Hepatocyte (in vitro differentiated cells): ENCODE measurements around the gene CRYBA1. TPM values are rescaled to one million over a fixed set of nuclear protein-coding genes. Genes with fewer than 3 reads are reported as not detected.
"Not testable (repeated sequence)": the region's sequence is repeated elsewhere in the genome, so short reads cannot be mapped to it uniquely, and the experiment has no call there.

Experiments
- DNase-seq: peaks from one replicate; pipeline ENCODE4 v3.0.0-alpha.2; 2016; ENCODE audit warnings: low spot score
- H2AFZ ChIP-seq: fragments of 200-600 bp; sonication (generic); 2 replicates; pipeline ENCODE4 v1.6.0; 2016; ENCODE audit warnings: antibody characterized with exemption, mild to moderate bottlenecking
- H3K27ac ChIP-seq: fragments of 200-600 bp; sonication (generic); 2 replicates; pipeline ENCODE4 v1.5.1; 2016; ENCODE audit warnings: mild to moderate bottlenecking
- H3K27me3 ChIP-seq: fragments of 200-600 bp; sonication (generic); 2 replicates; pipeline ENCODE4 v1.6.1; 2016
- H3K36me3 ChIP-seq: fragments of 200-600 bp; sonication (generic); replicated peaks from 2 replicates; pipeline ENCODE4 v1.5.1; 2016; ENCODE audit warnings: low read depth; ENCODE audit not compliant: insufficient read depth
- H3K4me1 ChIP-seq: fragments of 200-600 bp; sonication (generic); 2 replicates; pipeline ENCODE4 v1.5.1; 2016; ENCODE audit warnings: mild to moderate bottlenecking, moderate library complexity; ENCODE audit not compliant: insufficient read depth
- H3K4me2 ChIP-seq: fragments of 200-600 bp; sonication (generic); 2 replicates; pipeline ENCODE4 v1.6.0; 2016
- H3K4me3 ChIP-seq: fragments of 200-600 bp; sonication (generic); 2 replicates; pipeline ENCODE4 v1.5.1; 2016; ENCODE audit warnings: mild to moderate bottlenecking
- H3K79me2 ChIP-seq: fragments of 200-600 bp; sonication (generic); 2 replicates; pipeline ENCODE4 v1.6.0; 2017; ENCODE audit warnings: mild to moderate bottlenecking
- H3K9me2 ChIP-seq: fragments of 200-600 bp; sonication (generic); replicated peaks from 2 replicates; pipeline ENCODE4 v1.6.0; 2017; ENCODE audit warnings: mild to moderate bottlenecking; ENCODE audit not compliant: insufficient read depth
- H3K9me3 ChIP-seq: fragments of 200-600 bp; sonication (generic); 2 replicates; pipeline ENCODE4 v1.5.1; 2016; ENCODE audit warnings: low read depth, mild to moderate bottlenecking
- H4K20me1 ChIP-seq: fragments of 200-600 bp; sonication (generic); 2 replicates; pipeline ENCODE4 v1.6.0; 2016; ENCODE audit warnings: mild to moderate bottlenecking; ENCODE audit not compliant: insufficient read depth, poor library complexity, severe bottlenecking
- CTCF ChIP-seq: fragments of 200-600 bp; sonication (generic); IDR thresholded peaks from 2 replicates; pipeline ENCODE4 v1.5.1; 2016; ENCODE audit warnings: antibody characterized with exemption, mild to moderate bottlenecking; ENCODE audit not compliant: poor library complexity
- EZH2 ChIP-seq: fragments of 200-600 bp; sonication (generic); IDR thresholded peaks from 2 replicates; pipeline ENCODE4 v1.6.1; 2016; ENCODE audit warnings: antibody characterized with exemption, mild to moderate bottlenecking, borderline replicate concordance
- EZH2phosphoT487 ChIP-seq: fragments of 200-600 bp; sonication (generic); IDR thresholded peaks from one replicate; pipeline ENCODE4 v1.6.1; 2018; ENCODE audit warnings: antibody characterized with exemption, mild to moderate bottlenecking, low read depth, moderate library complexity; ENCODE audit not compliant: unreplicated experiment, severe bottlenecking
- WGBS: methylation state at CpG from one replicate; pipeline ENCODE4 v1.1.6; 2016; ENCODE audit warnings: low lambda C conversion rate; ENCODE audit errors: missing lambda C conversion rate; 5-methylcytosine and 5-hydroxymethylcytosine counted together
- polyA plus RNA-seq: library from polyadenylated mRNA; unstranded; fragments of >200 nt; fragmentation: Nextera tagmentation; extraction: Ambion mirVana; gene quantifications from 2 replicates; pipeline ENCODE4 v1.2.1, GENCODE V29; 2016
- total RNA-seq: library from RNA; depleted of rRNA; stranded (reverse); fragments of >200 nt; gene quantifications from 2 replicates; pipeline ENCODE4 v1.2.3, GENCODE V29; 2014

CRYBA1 gene
- total and polyA plus RNA-seq, 2 experiments from 2014 or later = not detected

- Histone ChIP-seq H3K9me3 (no peaks in the 10 kb centered on the region), H3K79me2 (no peaks in the 10 kb centered on the region), H3K4me1 (no peaks in the 10 kb centered on the region), H3K4me3 (no peak overlapping the region), H3K36me3 (no peaks in the 10 kb centered on the region), H3K27me3 (no peaks in the 10 kb centered on the region), H3K27ac (no peak overlapping the region), H2AFZ (no peak overlapping the region), H4K20me1 (no peaks in the 10 kb centered on the region), H3K9me2 (no peaks in the 10 kb centered on the region), H3K4me2 (no peak overlapping the region)
- 91% methylated on average over 4 of the region's 4 CpGs for WGBS
- DNase-seq = no peak
- no peak for TF ChIP-seq EZH2
Measured at GRCh38 chr17:29215717-29216116, 30.9 kb upstream of the CRYBA1 start.

GRCh38 chr17:29216181-29216580 is 30.5 kb upstream of the CRYBA1 start:
- H3K27ac ChIP-seq = no peak overlapping the region
- WGBS = 89% methylated on average over 6 of the region's 6 CpGs
- no peak overlapping the region for H3K4me2 ChIP-seq

GRCh38 chr17:29216856-29217255 is 29.8 kb upstream of the CRYBA1 start:
- no peak for DNase-seq
- WGBS = 92% methylated on average over 5 of the region's 5 CpGs
- no peaks in the 10 kb centered on the region for H3K4me1 ChIP-seq
- H3K27me3 ChIP-seq = no peaks in the 10 kb centered on the region
- no peak for TF ChIP-seq CTCF
- no peak for TF ChIP-seq EZH2phosphoT487
- no peak for TF ChIP-seq EZH2
- H3K27ac ChIP-seq = no peak overlapping the region
- H4K20me1 ChIP-seq = no peaks in the 10 kb centered on the region
- H3K9me3 ChIP-seq = no peaks in the 10 kb centered on the region
- no peaks in the 10 kb centered on the region for H3K79me2 ChIP-seq
- H2AFZ ChIP-seq = no peak overlapping the region
- no peak overlapping the region for H3K4me3 ChIP-seq
- H3K36me3 ChIP-seq = no peaks in the 10 kb centered on the region
- H3K9me2 ChIP-seq = no peaks in the 10 kb centered on the region
- H3K4me2 ChIP-seq = no peak overlapping the region

More at GRCh38 chr17:29216181-29216580, 30.5 kb upstream of the CRYBA1 start:
- no peak for TF ChIP-seq CTCF
- TF ChIP-seq EZH2phosphoT487 = no peak
- TF ChIP-seq EZH2 = no peak
- DNase-seq = no peak
- Histone ChIP-seq H3K4me3 (no peak overlapping the region), H3K27me3 (no peaks in the 10 kb centered on the region), H2AFZ (no peak overlapping the region), H3K9me3 (no peaks in the 10 kb centered on the region), H3K36me3 (no peaks in the 10 kb centered on the region), H3K4me1 (no peaks in the 10 kb centered on the region), H3K9me2 (no peaks in the 10 kb centered on the region), H3K79me2 (no peaks in the 10 kb centered on the region), H4K20me1 (no peaks in the 10 kb centered on the region)

GRCh38 chr17:29219378-29220047 is 27.1 kb upstream of the CRYBA1 start:
- Histone ChIP-seq H3K4me3 (no peak overlapping the region), H3K4me1 (no peaks in the 10 kb centered on the region)

GRCh38 chr17:29221338-29221737 is 25.3 kb upstream of the CRYBA1 start:
- H3K36me3 ChIP-seq, H3K27ac ChIP-seq, H3K9me2 ChIP-seq, H3K4me2 ChIP-seq, H3K4me3 ChIP-seq, H2AFZ ChIP-seq, H3K27me3 ChIP-seq, H3K9me3 ChIP-seq, H4K20me1 ChIP-seq, H3K79me2 ChIP-seq, H3K4me1 ChIP-seq, DNase-seq: not testable (repeated sequence)
- 94% methylated on average over 11 of the region's 11 CpGs for WGBS

More at GRCh38 chr17:29219378-29220047, 27.1 kb upstream of the CRYBA1 start:
- WGBS = 22% methylated on average over 14 of the region's 14 CpGs
- Histone ChIP-seq H3K79me2 (no peaks in the 10 kb centered on the region), H3K27ac (no peak overlapping the region), H4K20me1 (no peaks in the 10 kb centered on the region), H3K9me3 (no peaks in the 10 kb centered on the region), H3K9me2 (no peaks in the 10 kb centered on the region), H3K36me3 (no peaks in the 10 kb centered on the region), H3K4me2 (no peak overlapping the region), H2AFZ (no peak overlapping the region), H3K27me3 (no peaks in the 10 kb centered on the region)
- TF ChIP-seq EZH2phosphoT487 = no peak
- TF ChIP-seq CTCF = peak; percentile 98
- peak; percentile 92 for DNase-seq
